GM12874 (cell line): ENCODE measurements around the gene ATPAF1.

Experiments used
- CTCF ChIP-seq: IDR thresholded peaks from 2 replicates; pipeline ENCODE4 v1.5.1; 2011; ENCODE audit warnings: low read depth, mild to moderate bottlenecking, control low read depth, low read length, moderate library complexity; ENCODE audit not compliant: insufficient read depth

The ATPAF1 gene

GRCh38 chr1:46639547-46639946 is 28.6 kb downstream of the ATPAF1 start:
- no peak for TF ChIP-seq CTCF

- TF ChIP-seq CTCF = no peak
Measured at GRCh38 chr1:46638921-46639320, 29.2 kb downstream of the ATPAF1 start.

GRCh38 chr1:46637444-46638083 is 30.6 kb downstream of the ATPAF1 start:
- no peak for TF ChIP-seq CTCF

GRCh38 chr1:46635205-46635604 is 33.0 kb downstream of the ATPAF1 start:
- no peak for TF ChIP-seq CTCF

GRCh38 chr1:46630719-46631118 is 37.4 kb downstream of the ATPAF1 start:
- TF ChIP-seq CTCF = no peak

- no peak for TF ChIP-seq CTCF
Measured at GRCh38 chr1:46623743-46624644, 44.2 kb downstream of the ATPAF1 start.

GRCh38 chr1:46622344-46622743 is 45.8 kb downstream of the ATPAF1 start:
- TF ChIP-seq CTCF = peak; percentile 38
